ENCODE measurements around the gene IRAK1BP1.
A peak's percentile ranks its signal among the peaks of the same experiment; 100 is the strongest.

DNA sequence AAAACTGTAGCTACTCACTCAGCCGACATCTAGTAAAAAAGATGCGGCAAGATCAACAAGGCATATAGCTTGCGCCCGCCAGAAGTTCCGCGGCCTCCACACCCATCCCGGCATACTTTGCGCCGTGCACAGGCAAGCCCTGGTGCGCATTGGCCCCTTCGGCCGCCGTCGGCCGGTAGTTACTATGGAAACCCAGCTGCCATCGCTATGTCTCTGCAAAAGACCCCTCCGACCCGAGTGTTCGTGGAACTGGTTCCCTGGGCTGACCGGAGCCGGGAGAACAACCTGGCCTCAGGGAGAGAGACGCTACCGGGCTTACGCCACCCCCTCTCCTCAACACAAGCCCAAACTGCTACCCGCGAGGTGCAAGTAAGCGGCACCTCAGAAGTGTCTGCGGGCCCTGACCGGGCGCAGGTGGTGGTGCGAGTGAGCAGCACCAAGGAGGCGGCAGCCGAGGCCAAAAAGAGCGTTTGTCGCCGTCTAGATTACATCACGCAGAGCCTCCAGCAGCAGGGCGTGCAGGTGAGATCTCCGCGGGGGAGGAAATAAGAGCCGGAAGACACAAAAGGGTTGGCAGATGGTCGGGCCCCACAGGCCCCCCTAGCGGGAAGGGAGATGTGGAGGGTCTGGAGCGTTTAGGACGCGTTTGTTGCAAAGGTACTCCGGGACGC is at the start of gene IRAK1BP1:
- TF ChIP-seq TCF7L2 (IDR thresholded peaks at IDR 0.05; ENCODE audit: low read depth, low read length) = peak; percentile 98
- peak; percentile 35; the same call in 1 of the 2 replicates for TF ChIP-seq CTCF (IDR thresholded peaks at IDR 0.05)
- TF ChIP-seq POLR2AphosphoS5 (IDR thresholded peaks at IDR 0.05; ENCODE audit: low read depth, low read length) = peak; percentile 77
- no peak for TF ChIP-seq REST (IDR thresholded peaks at IDR 0.05; ENCODE audit: insufficient read depth in 1 of 2, low read depth in 2 of 2, low read length in 1 of 2)
